ENCODE measurements around the gene ZRANB3.
"Not testable (repeated sequence)": the region's sequence is repeated elsewhere in the genome, so short reads cannot be mapped to it uniquely, and the experiment has no call there.

The ZRANB3 gene

GRCh38 chr2:135320465-135321355 lies 210.3 kb downstream of the ZRANB3 start:
- DNase-seq: no peak

GRCh38 chr2:135318808-135319207 lies 212.2 kb downstream of the ZRANB3 start:
- no peak for DNase-seq

- DNase-seq: no peak
These were observed 213.6 kb downstream of the ZRANB3 start for GRCh38 chr2:135317375-135317774.

- DNase-seq: no peak
These were observed 219.1 kb downstream of the ZRANB3 start for GRCh38 chr2:135311962-135312361.

- DNase-seq: no peak
These were observed 219.8 kb downstream of the ZRANB3 start for GRCh38 chr2:135311268-135311667.

GRCh38 chr2:135304694-135305093 lies 226.3 kb downstream of the ZRANB3 start:
- no peak for DNase-seq

- no peak for DNase-seq
These were observed 231.3 kb downstream of the ZRANB3 start for GRCh38 chr2:135299658-135300244.

GRCh38 chr2:135299165-135299564 lies 231.9 kb downstream of the ZRANB3 start:
- no peak for DNase-seq

GRCh38 chr2:135287121-135287520 lies 243.9 kb downstream of the ZRANB3 start:
- not testable (repeated sequence) for DNase-seq

GRCh38 chr2:135285391-135285790 lies 245.6 kb downstream of the ZRANB3 start:
- DNase-seq: no peak

- no peak for DNase-seq
These were observed 249.6 kb downstream of the ZRANB3 start for GRCh38 chr2:135281379-135281778.

GRCh38 chr2:135279209-135279608 lies 251.8 kb downstream of the ZRANB3 start:
- no peak for DNase-seq

GRCh38 chr2:135276525-135276924 lies 254.5 kb downstream of the ZRANB3 start:
- DNase-seq: no peak

GRCh38 chr2:135271006-135271405 lies 260.0 kb downstream of the ZRANB3 start:
- no peak for DNase-seq

GRCh38 chr2:135265960-135266490 lies 265.0 kb downstream of the ZRANB3 start:
- DNase-seq: no peak

- DNase-seq: no peak
These were observed 271.9 kb downstream of the ZRANB3 start for GRCh38 chr2:135259123-135259522.

GRCh38 chr2:135258193-135258592 lies 272.8 kb downstream of the ZRANB3 start:
- no peak for DNase-seq

- no peak for DNase-seq
These were observed 273.5 kb downstream of the ZRANB3 start for GRCh38 chr2:135257383-135258090.

- DNase-seq: no peak
These were observed 274.3 kb downstream of the ZRANB3 start for GRCh38 chr2:135256531-135257260.

- no peak for DNase-seq
These were observed 275.8 kb downstream of the ZRANB3 start for GRCh38 chr2:135255208-135255607.

- no peak for DNase-seq
These were observed 278.1 kb downstream of the ZRANB3 start for GRCh38 chr2:135252805-135253458.

- DNase-seq: no peak
These were observed 282.4 kb downstream of the ZRANB3 start for GRCh38 chr2:135248611-135249010.
